GM20431 (cell line): ENCODE data around the gene LCLAT1.
"Not testable (repeated sequence)": the region's sequence is repeated elsewhere in the genome, so short reads cannot be mapped to it uniquely, and the experiment has no call there.

Experiments used
- in situ Hi-C: fragments of 300-500 bp; cut with MseI, MboI; formaldehyde crosslinking; loops from one replicate; pipeline ENCODE4 v1.15.0; 2020; ENCODE audit warnings: low sequenced_read_pairs; ENCODE audit not compliant: unreplicated experiment

LCLAT1 gene

DNA sequence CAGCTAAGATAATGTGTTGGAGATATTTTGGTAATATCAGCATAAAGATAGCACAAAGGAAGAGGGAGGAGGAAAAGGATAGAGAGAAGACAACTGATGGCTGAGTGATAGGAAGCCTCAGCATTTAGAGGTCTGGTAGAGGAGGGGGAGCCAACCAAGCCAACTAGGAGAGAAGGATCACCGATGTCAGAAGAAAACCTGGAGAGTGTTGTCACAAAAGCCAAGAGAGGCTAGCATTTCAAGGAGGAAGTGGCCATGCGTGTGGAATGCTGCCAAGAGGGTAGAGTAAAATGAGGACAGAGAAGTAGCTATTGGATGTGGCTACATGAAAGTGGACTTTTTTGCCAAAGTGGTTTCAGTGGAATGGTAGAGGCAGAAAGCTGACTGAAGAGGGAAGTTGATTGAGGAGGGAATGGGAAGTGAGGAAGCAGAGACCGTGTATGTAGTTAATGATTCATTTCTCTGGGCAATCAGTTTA lies 34.3 kb downstream of the LCLAT1 start:
- in situ Hi-C loops: no loop called here

DNA sequence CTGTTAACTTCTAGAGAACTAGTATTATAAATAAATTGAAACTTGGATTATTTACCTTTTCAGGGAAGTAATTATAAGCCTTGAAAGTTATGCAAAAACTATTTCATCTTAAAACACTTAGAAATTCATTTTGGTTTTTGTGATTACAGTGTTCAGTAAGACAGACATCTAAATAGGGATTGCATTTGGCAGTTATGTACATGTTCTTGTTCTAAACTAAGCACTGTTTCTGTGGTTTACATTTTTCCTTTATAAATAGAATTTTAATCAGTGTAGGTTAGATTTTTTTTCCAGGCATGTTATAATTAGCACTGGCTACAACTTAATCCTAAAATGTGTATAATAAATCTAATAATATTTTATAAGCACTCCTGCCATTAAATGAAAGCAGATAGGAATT lies 35.0 kb downstream of the LCLAT1 start:
- in situ Hi-C loops: no loop called here

DNA sequence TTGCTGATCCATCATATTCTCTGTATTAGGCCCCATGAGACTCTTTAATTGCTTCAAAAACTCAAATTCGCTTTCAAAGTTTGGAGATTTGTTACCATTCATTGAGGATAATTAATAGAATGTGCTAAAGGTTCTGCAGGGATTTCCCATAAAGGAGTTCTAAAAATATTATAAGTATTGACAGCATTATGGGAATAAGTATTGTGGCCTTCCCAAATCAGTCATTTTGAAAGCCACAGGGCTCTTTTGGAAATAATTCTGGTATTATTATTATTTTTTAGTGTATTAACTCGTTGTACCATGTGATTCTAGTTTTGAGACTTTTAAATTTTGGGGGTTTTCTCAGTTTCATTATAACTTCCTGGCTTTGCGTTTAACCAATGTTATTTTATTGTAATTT lies 37.1 kb downstream of the LCLAT1 start:
- in situ Hi-C loops: no loop called here

DNA sequence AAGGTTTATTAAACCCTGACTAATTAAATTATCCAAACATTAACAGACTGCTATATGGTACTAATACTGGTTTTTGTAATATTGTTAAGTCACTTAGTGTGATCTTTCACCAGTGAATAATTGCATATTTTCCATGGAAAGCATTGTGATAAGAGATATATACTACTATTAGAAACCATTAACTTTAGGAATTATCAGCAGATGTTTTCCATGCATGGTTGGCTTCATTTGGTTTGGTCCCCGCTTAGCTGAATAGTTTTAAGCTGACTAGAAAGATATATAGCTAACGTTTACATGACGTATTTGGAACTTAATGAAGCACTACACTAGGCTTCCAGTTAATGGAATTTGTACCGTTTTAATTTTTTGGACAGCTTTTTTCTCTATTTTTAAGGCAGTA lies 37.9 kb downstream of the LCLAT1 start:
- in situ Hi-C loops: no loop called here

DNA sequence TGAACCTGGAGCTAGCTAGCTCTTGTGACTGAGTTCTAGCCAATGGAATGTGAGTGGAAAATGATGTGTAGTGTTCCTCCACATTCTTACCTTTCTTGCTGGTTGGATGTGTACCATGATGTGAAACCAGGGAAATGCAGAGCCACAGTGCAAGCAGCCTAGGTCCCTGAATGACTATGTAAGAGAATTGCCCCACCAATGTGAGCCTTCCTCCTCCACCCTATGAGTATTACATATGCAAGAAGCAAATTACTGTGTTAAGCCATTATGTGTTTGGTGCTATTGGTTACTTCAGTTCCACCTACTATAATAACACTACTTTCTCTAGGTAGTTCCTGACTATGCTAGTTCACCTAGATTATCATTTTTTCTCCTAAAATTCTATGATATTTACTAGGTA lies 39.6 kb downstream of the LCLAT1 start:
- in situ Hi-C loops: no loop called here

DNA sequence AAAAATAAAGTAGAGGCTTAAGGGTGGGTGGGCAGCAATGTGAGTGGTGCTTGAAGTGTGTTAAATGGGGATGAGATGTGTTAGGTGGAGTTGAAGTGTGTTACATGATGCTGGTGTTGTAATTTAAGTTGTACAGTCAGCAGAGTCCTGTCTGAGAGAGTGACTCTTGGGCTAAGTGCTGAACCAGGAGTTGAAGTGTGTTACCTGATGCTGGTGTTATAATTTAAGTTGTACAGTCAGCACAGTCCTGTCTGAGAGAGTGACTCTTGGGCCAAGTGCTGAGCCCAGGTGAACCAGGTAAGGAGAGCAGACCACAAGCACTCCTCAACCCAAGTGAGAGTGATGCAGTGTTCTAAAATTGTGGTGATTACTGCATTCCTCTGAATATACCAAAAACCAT lies 40.6 kb downstream of the LCLAT1 start:
- in situ Hi-C loops: no loop called here

DNA sequence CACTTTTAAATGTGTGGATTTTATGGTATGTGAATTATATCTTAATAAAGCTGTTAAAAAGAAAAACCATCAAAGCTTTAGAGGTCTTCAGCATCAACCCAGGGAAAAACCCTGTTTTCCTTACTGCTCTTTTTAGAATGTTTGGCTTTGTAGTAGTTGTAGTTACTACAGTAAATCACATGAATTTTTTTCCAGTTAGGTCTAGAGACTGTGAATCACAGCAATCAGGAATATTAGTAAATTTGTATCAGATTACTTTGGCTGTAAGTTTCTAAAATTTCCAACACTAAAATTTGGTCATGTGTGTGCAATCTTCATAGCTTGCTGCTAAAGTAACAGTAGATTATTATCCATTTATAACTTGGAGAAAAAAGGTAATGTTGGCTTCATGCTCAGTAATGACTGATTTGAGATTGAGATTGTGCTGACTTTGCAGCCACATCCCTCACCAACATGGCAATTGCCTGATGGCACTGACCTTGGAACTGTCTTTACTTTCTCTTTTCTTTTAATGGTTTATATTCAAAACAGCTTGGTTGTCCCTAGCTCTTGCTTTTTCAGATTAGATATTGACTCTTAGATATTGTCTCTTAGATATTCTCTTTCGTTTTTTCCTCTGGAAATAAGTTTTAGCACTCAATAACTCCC lies 41.1 kb downstream of the LCLAT1 start:
- in situ Hi-C loops: no loop called here

DNA sequence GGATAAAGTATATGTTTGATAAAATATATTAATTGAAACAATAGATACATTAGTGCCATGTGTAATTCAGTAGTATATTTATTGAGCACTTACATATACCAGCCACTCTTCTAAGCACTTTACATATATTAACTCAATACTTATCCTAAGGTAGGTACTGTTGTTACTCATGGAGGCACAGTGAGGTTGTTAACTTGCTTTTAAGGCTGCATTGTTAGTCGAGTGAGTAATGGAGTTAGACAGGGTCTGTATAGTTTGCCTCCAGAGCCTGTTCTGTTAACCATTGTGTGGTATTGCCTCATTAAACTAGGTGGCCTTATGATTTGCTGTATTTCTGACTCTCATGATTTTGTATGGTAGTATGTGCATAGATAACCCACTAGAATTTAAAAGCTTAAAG lies 44.2 kb downstream of the LCLAT1 start:
- in situ Hi-C loops: no loop called here

DNA sequence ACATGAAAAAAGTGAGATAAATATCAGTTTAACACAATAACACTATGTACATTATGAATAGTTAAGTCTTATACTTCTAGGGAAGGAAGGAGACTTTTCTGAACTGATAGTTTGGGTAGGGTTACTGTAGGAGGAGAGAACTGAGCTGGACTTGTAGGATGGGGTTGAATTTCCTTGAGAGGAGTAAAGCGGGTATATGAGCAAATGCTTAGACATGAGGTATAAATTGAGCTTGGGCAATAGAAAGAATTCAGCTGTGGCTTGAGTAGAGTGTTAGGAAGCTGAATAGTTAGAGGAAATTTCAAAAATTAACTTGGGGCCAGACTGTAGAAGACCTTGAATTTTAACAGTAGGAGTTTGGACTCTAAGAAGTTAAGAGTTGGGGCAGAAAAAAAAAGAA lies 45.1 kb downstream of the LCLAT1 start:
- in situ Hi-C loops: no loop called here

DNA sequence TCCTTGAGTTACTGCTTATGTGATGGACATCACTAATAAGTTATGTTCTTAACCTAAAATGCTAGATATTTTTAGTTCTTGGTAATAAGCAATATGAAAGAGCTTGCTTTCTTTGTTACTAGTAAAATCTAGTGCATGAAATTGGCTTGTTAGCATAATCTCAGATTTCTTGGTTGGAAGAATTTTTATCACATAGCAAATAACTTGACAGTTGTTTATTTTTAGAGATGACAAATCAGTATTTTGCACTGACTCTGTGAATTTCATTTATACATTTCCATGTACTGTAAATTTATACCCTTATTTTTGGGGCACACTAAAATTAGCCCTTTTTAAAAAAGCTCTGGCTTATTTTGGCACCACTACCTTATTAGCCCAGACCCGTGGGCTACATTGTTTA lies 45.6 kb downstream of the LCLAT1 start:
- in situ Hi-C loops: no loop called here

DNA sequence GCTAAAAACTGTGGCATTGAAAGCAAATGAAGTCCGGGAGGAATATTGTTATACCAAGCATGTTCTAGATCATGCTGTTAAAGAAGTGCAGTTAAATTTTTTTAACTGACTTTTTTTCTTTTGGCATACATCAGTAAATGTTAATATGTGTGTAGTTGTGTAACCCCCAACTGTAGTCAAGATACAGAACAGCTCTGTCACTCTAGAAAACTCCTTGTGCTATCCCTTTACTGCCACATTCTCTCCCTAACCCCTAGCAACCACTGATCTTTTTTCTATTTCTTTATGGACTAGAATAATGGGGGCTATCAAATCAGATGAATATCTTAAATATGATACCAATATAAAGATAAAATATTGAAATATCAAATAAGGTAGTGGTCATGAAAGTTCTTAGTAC lies 46.4 kb downstream of the LCLAT1 start:
- in situ Hi-C loops: no loop called here

DNA sequence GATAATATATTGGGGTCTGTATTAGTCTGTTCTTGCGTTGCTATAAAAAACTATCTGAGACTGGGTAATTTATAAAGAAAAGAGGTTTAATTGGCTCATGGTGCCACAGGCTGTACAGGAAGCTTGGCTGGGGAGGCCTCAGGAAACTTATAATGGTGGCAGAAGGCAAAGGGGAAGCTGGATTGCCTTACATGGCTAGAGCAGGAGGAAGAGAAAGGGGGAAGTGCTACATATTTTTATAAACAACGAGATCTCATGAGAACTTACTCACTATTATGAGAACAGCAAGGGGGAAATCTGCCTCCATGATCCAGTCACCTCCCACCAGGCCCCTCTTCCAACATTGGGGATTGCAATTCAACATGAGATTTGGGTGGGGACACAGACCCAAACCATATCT lies 48.9 kb downstream of the LCLAT1 start:
- in situ Hi-C loops: not testable (repeated sequence)

DNA sequence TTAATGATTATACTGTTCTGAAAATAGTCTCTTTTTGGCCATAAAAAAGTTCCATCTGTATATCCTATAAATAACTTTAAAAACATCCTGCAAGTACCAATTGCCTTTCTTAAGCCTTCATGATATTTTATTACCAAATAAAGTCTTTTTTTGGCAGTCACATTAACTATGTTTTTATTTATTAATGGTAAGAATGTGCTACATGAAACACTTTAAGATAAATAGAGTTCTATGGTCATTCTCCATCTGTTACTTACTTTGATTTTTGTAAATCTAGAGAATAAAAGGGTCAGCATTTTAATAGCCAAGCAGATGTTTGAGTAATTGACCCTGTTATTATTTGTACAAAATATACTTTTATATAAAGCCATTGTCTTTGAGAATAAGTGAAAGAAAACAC lies 52.6 kb downstream of the LCLAT1 start:
- in situ Hi-C loops: no loop called here

DNA sequence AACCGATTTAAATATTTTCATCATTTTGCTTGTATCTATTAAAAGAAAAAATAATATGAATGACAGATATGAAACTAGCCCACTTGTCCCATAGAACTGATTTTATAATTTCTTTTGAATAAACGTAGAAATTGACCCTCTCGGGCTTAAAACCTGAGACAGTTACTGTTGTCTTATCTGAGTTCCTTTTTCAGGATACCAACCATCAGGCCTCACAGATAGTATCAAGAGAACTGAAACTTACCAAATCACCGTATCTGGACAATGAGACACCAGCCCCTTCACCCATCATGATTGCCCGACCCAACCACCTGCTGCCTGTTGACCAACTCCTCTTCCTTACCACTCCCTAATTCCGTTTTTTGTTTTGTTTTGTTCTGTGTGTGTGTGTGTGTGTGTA lies 53.7 kb downstream of the LCLAT1 start:
- in situ Hi-C loops: no loop called here

DNA sequence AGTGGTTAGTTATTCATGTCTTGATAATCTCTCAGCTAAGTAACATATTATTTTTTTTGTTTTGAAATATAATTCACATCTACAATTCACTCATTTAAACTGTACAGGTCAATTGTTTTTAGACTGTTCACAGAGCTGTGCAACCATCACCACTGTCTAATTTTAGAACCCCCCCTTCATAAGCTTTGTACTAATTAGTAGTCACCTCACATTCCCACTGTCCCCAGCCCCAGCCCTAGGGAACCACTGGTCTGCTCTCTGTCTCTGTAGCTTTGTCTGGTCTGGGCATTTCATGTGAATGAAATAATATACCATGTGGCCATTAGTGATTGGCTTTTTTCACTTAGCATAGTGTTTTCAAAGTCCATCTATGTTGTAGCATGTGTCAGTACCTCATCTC lies 55.3 kb downstream of the LCLAT1 start:
- in situ Hi-C loops: no loop called here

DNA sequence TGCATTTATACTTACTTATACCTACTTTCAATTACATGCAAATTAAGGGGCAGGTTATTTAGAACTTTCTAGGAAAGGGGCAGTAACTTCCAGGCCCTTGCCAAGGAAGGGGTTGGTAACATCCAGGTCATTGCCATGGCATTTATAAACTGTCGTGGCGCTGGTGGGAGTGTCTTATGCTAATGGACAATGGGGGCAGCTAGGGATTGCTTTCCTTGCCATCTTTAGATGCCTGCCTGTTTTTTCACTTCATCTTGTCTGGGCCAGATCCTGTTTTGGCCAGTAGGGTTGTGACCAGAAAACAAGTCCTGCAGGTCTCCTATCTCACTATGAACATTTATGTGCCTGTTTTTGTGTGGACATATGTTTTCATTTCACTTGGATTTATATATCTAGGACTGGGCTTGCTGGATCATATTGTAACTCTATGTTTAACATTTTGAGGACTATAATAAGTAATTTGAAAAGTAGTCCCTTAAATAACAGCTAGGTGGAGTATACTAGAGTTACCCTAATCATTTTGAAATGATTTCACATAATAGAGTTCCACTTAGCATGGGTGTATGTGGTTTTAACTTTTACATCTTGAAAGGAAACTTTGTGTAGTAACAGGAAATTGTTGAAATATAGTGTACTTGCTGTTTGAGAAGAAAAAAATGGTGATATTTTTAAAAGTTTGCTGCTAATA lies 56.1 kb downstream of the LCLAT1 start:
- in situ Hi-C loops: no loop called here

DNA sequence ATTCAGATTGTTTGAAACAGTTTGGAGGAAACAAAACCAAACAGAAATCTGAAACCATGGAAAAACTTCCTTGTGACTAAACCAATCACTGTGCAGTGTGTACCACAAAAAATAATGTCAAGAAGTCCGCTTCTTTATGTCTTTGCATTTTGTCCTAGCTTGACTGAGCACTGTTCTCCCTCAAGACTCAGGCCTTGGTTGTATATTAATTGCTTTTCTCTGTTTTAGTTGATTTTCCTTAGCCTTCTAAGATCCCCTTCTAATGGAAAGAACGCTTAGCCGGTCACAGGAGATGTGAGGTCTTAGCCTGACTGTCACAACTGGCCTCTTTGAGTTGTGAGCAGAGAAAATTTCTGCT lies 56.6 kb downstream of the LCLAT1 start:
- in situ Hi-C loops: no loop called here

DNA sequence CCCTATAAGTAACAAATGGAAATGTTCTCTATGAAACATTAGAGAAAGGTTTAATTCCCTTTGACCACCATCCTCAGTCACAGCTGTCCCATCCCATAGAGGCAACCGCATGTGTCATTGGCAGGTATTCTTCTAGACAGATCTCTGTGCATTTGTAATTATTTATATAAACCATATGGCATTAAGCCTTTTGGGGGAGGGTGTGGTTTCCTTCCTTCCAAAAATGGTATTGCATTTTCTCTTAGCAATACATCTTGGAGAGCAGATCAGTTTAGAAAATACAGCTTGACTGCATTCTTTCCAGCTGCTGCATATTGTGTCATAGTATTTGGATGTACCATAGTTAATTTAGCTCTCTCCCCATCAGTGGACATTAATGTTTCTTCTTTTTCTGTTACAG lies 57.7 kb downstream of the LCLAT1 start:
- in situ Hi-C loops: no loop called here

DNA sequence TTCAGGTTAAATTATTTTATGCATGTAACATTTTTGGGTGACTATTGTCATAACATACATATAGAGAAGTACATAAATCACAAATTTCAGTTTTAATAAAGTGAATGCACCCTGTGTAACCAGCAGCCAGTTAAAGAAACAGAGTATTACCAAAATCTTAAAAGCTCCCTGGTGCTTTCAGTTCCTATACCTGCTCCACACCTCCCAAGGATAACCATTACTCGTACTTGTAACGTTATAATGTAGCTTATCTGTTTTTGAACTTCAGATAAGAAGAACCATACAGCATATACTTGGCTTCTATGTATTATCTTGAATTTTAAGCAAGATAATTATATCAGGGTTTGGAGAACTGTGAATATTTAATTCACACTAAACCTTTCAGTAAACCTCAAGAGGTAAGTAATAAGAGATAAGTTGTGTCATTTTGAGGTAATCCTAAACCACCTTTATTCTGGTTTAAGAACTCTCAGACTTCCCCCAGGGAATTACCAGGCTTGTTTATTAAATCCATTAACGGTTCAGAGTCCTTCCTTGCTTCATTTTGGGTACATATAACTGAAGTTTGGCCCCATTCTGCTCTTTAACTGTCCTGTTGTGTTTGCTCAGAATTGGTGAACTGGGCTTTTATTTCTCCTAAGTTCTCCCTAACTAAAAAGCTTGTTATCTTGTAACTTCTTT lies 58.6 kb downstream of the LCLAT1 start:
- in situ Hi-C loops: no loop called here

DNA sequence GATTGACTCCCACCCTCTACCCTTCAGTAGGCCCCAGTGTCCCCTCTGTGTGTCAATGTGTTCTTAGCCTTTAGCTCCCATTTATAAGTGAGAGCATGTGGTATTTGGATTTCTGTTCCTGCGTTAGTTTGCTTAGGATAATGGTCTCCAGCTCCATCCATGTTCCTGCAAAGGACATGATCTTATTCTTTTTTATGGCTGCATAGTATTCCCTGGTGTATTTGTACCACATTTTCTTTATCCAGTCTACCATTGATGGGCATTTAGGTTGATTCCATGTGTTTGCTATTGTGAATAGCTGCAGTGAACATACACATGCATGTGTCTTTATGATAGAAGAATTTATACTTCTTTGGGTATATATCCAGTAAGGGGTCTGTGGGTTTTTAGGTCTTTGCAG lies 60.4 kb downstream of the LCLAT1 start:
- in situ Hi-C loops: not testable (repeated sequence)

DNA sequence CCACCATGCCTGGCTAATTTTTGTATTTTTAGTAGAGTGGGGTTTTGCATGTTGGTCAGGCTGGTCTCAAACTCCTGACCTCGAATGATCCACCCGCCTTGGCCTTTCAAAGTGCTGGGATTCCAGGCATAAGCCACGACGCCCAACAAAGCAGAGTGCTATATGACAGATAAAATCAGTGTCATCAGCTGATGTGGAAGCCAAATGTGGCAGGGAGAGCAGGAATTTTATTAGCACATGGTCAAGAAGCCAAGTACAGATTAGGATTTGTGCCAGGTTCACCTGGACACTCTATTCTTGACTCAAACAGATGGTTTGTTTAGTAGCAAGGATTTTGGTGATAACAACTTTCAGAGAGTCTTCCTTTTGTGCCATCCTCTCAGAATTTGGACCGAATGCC lies 62.7 kb downstream of the LCLAT1 start:
- in situ Hi-C loops: no loop called here

DNA sequence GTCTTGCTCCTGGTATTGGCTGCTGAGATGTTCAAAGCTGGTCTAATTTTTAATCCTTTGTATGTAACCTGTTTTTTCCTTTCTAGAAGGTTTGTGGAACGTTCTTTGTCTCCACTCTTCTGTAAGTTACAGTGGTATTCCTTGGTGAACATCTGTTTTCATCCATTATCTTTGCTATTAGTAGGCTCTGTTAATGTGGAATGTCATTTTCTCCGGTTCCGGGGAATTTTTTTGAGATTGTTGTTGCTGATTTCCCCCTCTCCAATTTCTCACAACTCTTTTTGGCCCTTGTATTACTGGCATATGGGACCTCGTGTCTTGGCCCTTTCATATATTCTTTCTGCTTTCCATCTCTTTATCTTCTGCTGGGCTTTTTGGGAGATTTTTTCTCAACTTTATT lies 63.4 kb downstream of the LCLAT1 start:
- in situ Hi-C loops: no loop called here
